Measurements from ENCODE around the gene PRR19.
"Not testable (repeated sequence)": the region's sequence is repeated elsewhere in the genome, so short reads cannot be mapped to it uniquely, and the experiment has no call there.

PRR19 gene

GRCh38 chr19:42328854-42329253 is 26.9 kb downstream of the PRR19 start:
- DNase-seq, result no peak

- DNase-seq, result no peak
Observed at GRCh38 chr19:42330241-42330711, 28.3 kb downstream of the PRR19 start.

- not testable (repeated sequence) for DNase-seq
Observed at GRCh38 chr19:42331333-42331732, 29.4 kb downstream of the PRR19 start.

- DNase-seq, result no peak
Observed at GRCh38 chr19:42332059-42332458, 30.1 kb downstream of the PRR19 start.

GRCh38 chr19:42333018-42333417 is 31.1 kb downstream of the PRR19 start:
- DNase-seq, result no peak

- DNase-seq, result no peak
Observed at GRCh38 chr19:42333975-42334696, 32.2 kb downstream of the PRR19 start.

- no peak for DNase-seq
Observed at GRCh38 chr19:42334697-42335373, 32.9 kb downstream of the PRR19 start.

- no peak for DNase-seq
Observed at GRCh38 chr19:42335374-42335936, 33.5 kb downstream of the PRR19 start.

GRCh38 chr19:42335971-42336370 is 34.0 kb downstream of the PRR19 start:
- DNase-seq, result no peak

GRCh38 chr19:42339126-42339860 is 37.4 kb downstream of the PRR19 start:
- DNase-seq, result not testable (repeated sequence)

GRCh38 chr19:42339922-42340321 is 38.0 kb downstream of the PRR19 start:
- DNase-seq, result not testable (repeated sequence)

GRCh38 chr19:42343344-42344110 is 41.6 kb downstream of the PRR19 start:
- no peak for DNase-seq

- DNase-seq, result no peak
Observed at GRCh38 chr19:42344336-42344893, 42.5 kb downstream of the PRR19 start.

- no peak for DNase-seq
Observed at GRCh38 chr19:42345191-42345812, 43.4 kb downstream of the PRR19 start.

GRCh38 chr19:42348211-42348610 is 46.3 kb downstream of the PRR19 start:
- no peak for DNase-seq

GRCh38 chr19:42349378-42350107 is 47.6 kb downstream of the PRR19 start:
- no peak for DNase-seq

GRCh38 chr19:42350417-42350816 is 48.5 kb downstream of the PRR19 start:
- DNase-seq, result no peak

- no peak for DNase-seq
Observed at GRCh38 chr19:42351079-42351735, 49.3 kb downstream of the PRR19 start.

- no peak for DNase-seq
Observed at GRCh38 chr19:42352301-42353259, 50.6 kb downstream of the PRR19 start.

Data from NCI-H1048 (cell line).